CD4-positive, alpha-beta T cell treated with Interferon alpha-2 for 1 hour (primary cell): Measurements from ENCODE around the gene NOS3.

ENCODE experiments used
- DNase-seq, 2 donors: peaks; one replicate each; pipeline ENCODE4 v3.0.0-alpha.2; 2020 to 2022

The NOS3 gene

GRCh38 chr7:150952331-150953050 lies 38.3 kb upstream of the NOS3 start:
- DNase-seq = no peak

- no peak for DNase-seq
Observed at GRCh38 chr7:150953061-150953997, 37.5 kb upstream of the NOS3 start.

GRCh38 chr7:150954201-150954985 lies 36.4 kb upstream of the NOS3 start:
- no peak for DNase-seq

GRCh38 chr7:150954986-150955518 lies 35.8 kb upstream of the NOS3 start:
- no peak for DNase-seq

GRCh38 chr7:150955519-150956394 lies 35.1 kb upstream of the NOS3 start:
- DNase-seq = no peak

- no peak for DNase-seq
Observed at GRCh38 chr7:150956395-150957132, 34.3 kb upstream of the NOS3 start.

GRCh38 chr7:150957133-150958020 lies 33.4 kb upstream of the NOS3 start:
- no peak for DNase-seq

- DNase-seq = no peak
Observed at GRCh38 chr7:150958062-150958552, 32.7 kb upstream of the NOS3 start.

- no peak for DNase-seq
Observed at GRCh38 chr7:150958597-150958996, 32.2 kb upstream of the NOS3 start.

- DNase-seq = no peak
Observed at GRCh38 chr7:150959081-150959480, 31.7 kb upstream of the NOS3 start.

GRCh38 chr7:150959739-150960734 lies 30.8 kb upstream of the NOS3 start:
- DNase-seq = no peak

GRCh38 chr7:150961510-150962289 lies 29.1 kb upstream of the NOS3 start:
- no peak for DNase-seq

- no peak for DNase-seq
Observed at GRCh38 chr7:150962290-150962552, 28.6 kb upstream of the NOS3 start.

GRCh38 chr7:150962553-150963399 lies 28.0 kb upstream of the NOS3 start:
- DNase-seq = peak; percentile 56 to 71

GRCh38 chr7:150963707-150964559 lies 26.9 kb upstream of the NOS3 start:
- no peak for DNase-seq

- DNase-seq = no peak
Observed at GRCh38 chr7:150964593-150965111, 26.2 kb upstream of the NOS3 start.
